K562 (cell line): ENCODE measurements around the gene BRCA1. TPM values are rescaled to one million over a fixed set of nuclear protein-coding genes. Genes with fewer than 3 reads are reported as not detected.
A peak's percentile ranks its signal among the peaks of the same experiment; 100 is the strongest.

Experiments used
- BHLHE40 ChIP-seq: IDR thresholded peaks from 2 replicates; pipeline ENCODE4 v1.6.1; 2011; ENCODE audit warnings: low read length, improper control_type of control experiment
- CREB1 ChIP-seq, 2 experiments: sonication (generic) in 1 of 2; formaldehyde crosslinking in 1 of 2; IDR thresholded peaks; 2 replicates each; pipeline versions ENCODE4 v1.6.1 to v1.8.0; 2012 to 2022; ENCODE audit warnings: inconsistent platforms in 1 of 2, mild to moderate bottlenecking in 1 of 2, missing genetic modification reagents in 1 of 2, moderate library complexity in 1 of 2
- ELF1 ChIP-seq: fragments of 200-800 bp; sonication (Bioruptor generic); IDR thresholded peaks from 2 replicates; pipeline ENCODE4 v1.6.1; 2016; ENCODE audit warnings: missing genetic modification characterization, missing compliant biosample characterization
- HCFC1 ChIP-seq: IDR thresholded peaks from 2 replicates; pipeline ENCODE4 v1.6.1; 2012; ENCODE audit warnings: low read depth, low read length, improper control_type of control experiment
- KDM2B ChIP-seq: fragments of 250-450 bp; sonication (Bioruptor Pico); IDR thresholded peaks from 2 replicates; pipeline ENCODE4 v1.8.0; 2021; ENCODE audit warnings: mild to moderate bottlenecking, moderate library complexity
- PHF8 ChIP-seq: fragments of 200-600 bp; sonication (generic); IDR thresholded peaks from 2 replicates; pipeline ENCODE4 v1.6.1; 2012; ENCODE audit warnings: mixed run types, mild to moderate bottlenecking, inconsistent platforms, low read length, moderate library complexity, borderline replicate concordance
- RBBP5 ChIP-seq: fragments of 200-600 bp; sonication (generic); IDR thresholded peaks from 2 replicates; pipeline ENCODE4 v1.6.1; 2012; ENCODE audit warnings: borderline replicate concordance, mild to moderate bottlenecking, low read length, control low read depth, inconsistent platforms; ENCODE audit not compliant: insufficient read depth, poor library complexity, severe bottlenecking
- SIN3A ChIP-seq, 2 experiments: fragments of 150-350 bp in 1 of 2; IDR thresholded peaks; 2 replicates each; pipeline ENCODE4 v1.6.1; 2011 to 2016; ENCODE audit warnings: borderline replicate concordance in 2 of 2, low read depth in 2 of 2, low read length in 2 of 2, mild to moderate bottlenecking in 2 of 2, moderate library complexity in 2 of 2; ENCODE audit not compliant: control insufficient read depth in 1 of 2
- UBTF ChIP-seq, 2 experiments: IDR thresholded peaks; 2 replicates each; pipeline ENCODE4 v1.6.1; 2012; ENCODE audit warnings: improper control_type of control experiment in 2 of 2, low read depth in 2 of 2, low read length in 2 of 2, borderline replicate concordance in 1 of 2
- ZC3H11A ChIP-seq: IDR thresholded peaks from 2 replicates; pipeline ENCODE4 v1.6.1; 2012; ENCODE audit warnings: low read depth, low read length, improper control_type of control experiment
- ZNF407 ChIP-seq: fragments of 450-650 bp; IDR thresholded peaks from 2 replicates; pipeline ENCODE4 v1.6.1; 2016; ENCODE audit warnings: low read depth
- ZNF408 ChIP-seq: fragments of 250-450 bp; sonication (Bioruptor Pico); IDR thresholded peaks from 2 replicates; pipeline ENCODE4 v1.4.0; 2020; ENCODE audit warnings: low read depth, mild to moderate bottlenecking, moderate library complexity
- ZNF507 ChIP-seq: conservative IDR thresholded peaks from 2 replicates; pipeline ENCODE4 v1.6.1; 2017; ENCODE audit warnings: missing genetic modification characterization, missing compliant biosample characterization
- ZNF589 ChIP-seq: fragments of 200-800 bp; sonication (Bioruptor generic); IDR thresholded peaks from 2 replicates; pipeline ENCODE4 v1.6.1; 2016; ENCODE audit warnings: low read depth, missing genetic modification characterization, missing compliant biosample characterization
- ZNF696 ChIP-seq: fragments of 250-450 bp; sonication (Bioruptor Pico); conservative IDR thresholded peaks from 2 replicates; pipeline ENCODE4 v1.4.0; 2020; ENCODE audit warnings: mild to moderate bottlenecking, moderate library complexity
- ZNF778 ChIP-seq: fragments of 450-650 bp; formaldehyde crosslinking; IDR thresholded peaks from 2 replicates; pipeline ENCODE4 v1.4.0; 2020; ENCODE audit warnings: mild to moderate bottlenecking, moderate library complexity
- polyA plus RNA-seq, 8 experiments: library from polyadenylated mRNA; depleted of rRNA in 4 of 8; stranded (reverse) in 5 of 8; unstranded in 3 of 8; fragments of >200 nt; fragmentation: Nextera tagmentation in 2 of 8; fragmentation: Illumina TruSeq in 1 of 8; extraction: Ambion mirVana in 2 of 8; extraction: Trizol in 1 of 8; gene quantifications; 2 replicates each; pipeline versions ENCODE4 v1.2.1 to v1.2.3, GENCODE V29; 2011 to 2014; ENCODE audit warnings: inconsistent platforms in 1 of 8, missing spikeins in 1 of 8
- total RNA-seq, 7 experiments: library from RNA; depleted of rRNA in 6 of 7; stranded (reverse); fragments of >200 nt in 6 of 7; fragmentation: Illumina TruSeq in 2 of 7; extraction: Trizol in 2 of 7; gene quantifications; 2 replicates each; pipeline versions ENCODE4 v1.2.1 to v1.2.3, GENCODE V29; 2011 to 2021; ENCODE audit warnings: low replicate concordance in 1 of 7

BRCA1 gene
- total and polyA plus RNA-seq, 9 of the 15 experiments (the other 6 are each of a cell fraction or from before 2014, with no cell fraction given): 25.9 to 95.3 (median 62.3) TPM

- TF ChIP-seq ZNF778 (CRISPR knock-in tag) (no peak), ELF1 (peak; percentile 99), ZNF696 (CRISPR knock-in tag) (no peak), ZNF589 (CRISPR knock-in tag) (no peak; the same call in 1 of the 2 replicates), BHLHE40 (no peak), PHF8 (peak; percentile 69; the same call in 1 of the 2 replicates), CREB1 (IDR thresholded peaks at IDR 0.05) (peak; percentile 96), CREB1 (CRISPR knock-in tag; IDR thresholded peaks at IDR 0.05) (peak; percentile 90), KDM2B (CRISPR knock-in tag) (no peak), ZNF408 (no peak), ZNF507 (tag) (no peak), ZNF407 (no peak), RBBP5 (no peak), HCFC1 (peak; percentile 78), SIN3A (IDR thresholded peaks at IDR 0.05; ENCODE audit: borderline replicate concordance in 2 of 2, control insufficient read depth in 1 of 2, low read depth in 2 of 2, low read length in 2 of 2) (peak; percentile 77 to 87; a peak in 2 of 4 replicates), UBTF (IDR thresholded peaks at IDR 0.05; ENCODE audit: borderline replicate concordance in 1 of 2, low read depth in 2 of 2, low read length in 2 of 2) (0 out of 4 replicates have a peak, but pooled peaks of 1 of the 2 experiments have one; percentile 47), ZC3H11A (no peak)
These were observed at the start of gene BRCA1 (continued) for GRCh38 chr17:43125133-43125966.
